Measurements from ENCODE around the gene CACNA1H. TPM values are rescaled to one million over a fixed set of nuclear protein-coding genes. Genes with fewer than 3 reads are reported as not detected.

CACNA1H gene
- total RNA-seq, 1 donor from 2014 or later: 12.6 TPM

- DNase-seq: no peak
Observed at GRCh38 chr16:1123525-1124230, 29.2 kb upstream of the CACNA1H start.

GRCh38 chr16:1124291-1124690, 28.6 kb upstream of the CACNA1H start:
- no peak for DNase-seq

GRCh38 chr16:1124795-1125194, 28.1 kb upstream of the CACNA1H start:
- no peak for DNase-seq

- no peak for DNase-seq
Observed at GRCh38 chr16:1125471-1125870, 27.4 kb upstream of the CACNA1H start.

- no peak for DNase-seq
Observed at GRCh38 chr16:1126044-1126443, 26.9 kb upstream of the CACNA1H start.

GRCh38 chr16:1126586-1126985, 26.3 kb upstream of the CACNA1H start:
- DNase-seq: no peak

- no peak for DNase-seq
Observed at GRCh38 chr16:1127101-1127500, 25.8 kb upstream of the CACNA1H start.

- no peak for DNase-seq
Observed at GRCh38 chr16:1127971-1128715, 24.8 kb upstream of the CACNA1H start.

- DNase-seq: no peak
Observed at GRCh38 chr16:1129106-1129960, 23.6 kb upstream of the CACNA1H start.

GRCh38 chr16:1130382-1130781, 22.5 kb upstream of the CACNA1H start:
- no peak for DNase-seq

GRCh38 chr16:1131378-1131994, 21.4 kb upstream of the CACNA1H start:
- DNase-seq: no peak

GRCh38 chr16:1132431-1132830, 20.5 kb upstream of the CACNA1H start:
- DNase-seq: no peak

GRCh38 chr16:1133271-1133670, 19.6 kb upstream of the CACNA1H start:
- no peak for DNase-seq

- DNase-seq: no peak
Observed at GRCh38 chr16:1133810-1134520, 18.9 kb upstream of the CACNA1H start.

- no peak for DNase-seq
Observed at GRCh38 chr16:1134776-1135458, 18.0 kb upstream of the CACNA1H start.

- DNase-seq: no peak
Observed at GRCh38 chr16:1135459-1135825, 17.5 kb upstream of the CACNA1H start.

GRCh38 chr16:1137604-1138003, 15.3 kb upstream of the CACNA1H start:
- DNase-seq: no peak

GRCh38 chr16:1140582-1141162, 12.2 kb upstream of the CACNA1H start:
- no peak for DNase-seq

- no peak for DNase-seq
Observed at GRCh38 chr16:1141191-1141590, 11.7 kb upstream of the CACNA1H start.

- DNase-seq: no peak
Observed at GRCh38 chr16:1141716-1142115, 11.2 kb upstream of the CACNA1H start.

- DNase-seq: no peak
Observed at GRCh38 chr16:1142911-1143310, 10.0 kb upstream of the CACNA1H start.
